Effector memory CD4-positive, alpha-beta T cell (primary cell): Measurements from ENCODE around the gene RPL10.

Experiments
- DNase-seq, 3 donors: peaks; one replicate each; pipeline ENCODE4 v3.0.0-alpha.2; 2020
- H3K27ac ChIP-seq: 2 replicates; pipeline ENCODE4 v1.7.0; 2013; ENCODE audit warnings: mild to moderate bottlenecking, low read length, moderate library complexity; ENCODE audit not compliant: insufficient read depth, poor library complexity, severe bottlenecking
- H3K27me3 ChIP-seq: replicated peaks from 2 replicates; pipeline ENCODE4 v1.7.0; 2013; ENCODE audit warnings: mild to moderate bottlenecking, low read length; ENCODE audit not compliant: insufficient read depth, control insufficient read depth, poor library complexity, severe bottlenecking
- H3K36me3 ChIP-seq: 2 replicates; pipeline ENCODE4 v1.7.0; 2013; ENCODE audit warnings: mild to moderate bottlenecking, low read length, moderate library complexity; ENCODE audit not compliant: control insufficient read depth, insufficient read depth
- H3K4me1 ChIP-seq: 2 replicates; pipeline ENCODE4 v1.7.0; 2013; ENCODE audit warnings: low read length, mild to moderate bottlenecking; ENCODE audit not compliant: control insufficient read depth, insufficient read depth, poor library complexity, severe bottlenecking
- H3K4me3 ChIP-seq: 2 replicates; pipeline ENCODE4 v1.7.0; 2013; ENCODE audit warnings: low read length, low read depth, mild to moderate bottlenecking; ENCODE audit not compliant: insufficient read depth, poor library complexity, severe bottlenecking
- H3K9me3 ChIP-seq: 2 replicates; pipeline ENCODE4 v1.7.0; 2013; ENCODE audit warnings: mild to moderate bottlenecking, low read length, moderate library complexity; ENCODE audit not compliant: control insufficient read depth

The RPL10 gene

GRCh38 chrX:154369449-154370299, 28.5 kb upstream of the RPL10 start:
- no peaks in the 10 kb centered on the region for H3K27me3 ChIP-seq
- H3K4me1 ChIP-seq, result peaks cover 36% of the 10 kb centered on the region
- H3K27ac ChIP-seq, result peak overlapping the region; percentile 97
- DNase-seq, result peak; percentile 70 to 79 (median 75)
- peak overlapping the region; percentile 77 for H3K4me3 ChIP-seq
- no peaks in the 10 kb centered on the region for H3K9me3 ChIP-seq
- peaks cover 36% of the 10 kb centered on the region for H3K36me3 ChIP-seq

DNA sequence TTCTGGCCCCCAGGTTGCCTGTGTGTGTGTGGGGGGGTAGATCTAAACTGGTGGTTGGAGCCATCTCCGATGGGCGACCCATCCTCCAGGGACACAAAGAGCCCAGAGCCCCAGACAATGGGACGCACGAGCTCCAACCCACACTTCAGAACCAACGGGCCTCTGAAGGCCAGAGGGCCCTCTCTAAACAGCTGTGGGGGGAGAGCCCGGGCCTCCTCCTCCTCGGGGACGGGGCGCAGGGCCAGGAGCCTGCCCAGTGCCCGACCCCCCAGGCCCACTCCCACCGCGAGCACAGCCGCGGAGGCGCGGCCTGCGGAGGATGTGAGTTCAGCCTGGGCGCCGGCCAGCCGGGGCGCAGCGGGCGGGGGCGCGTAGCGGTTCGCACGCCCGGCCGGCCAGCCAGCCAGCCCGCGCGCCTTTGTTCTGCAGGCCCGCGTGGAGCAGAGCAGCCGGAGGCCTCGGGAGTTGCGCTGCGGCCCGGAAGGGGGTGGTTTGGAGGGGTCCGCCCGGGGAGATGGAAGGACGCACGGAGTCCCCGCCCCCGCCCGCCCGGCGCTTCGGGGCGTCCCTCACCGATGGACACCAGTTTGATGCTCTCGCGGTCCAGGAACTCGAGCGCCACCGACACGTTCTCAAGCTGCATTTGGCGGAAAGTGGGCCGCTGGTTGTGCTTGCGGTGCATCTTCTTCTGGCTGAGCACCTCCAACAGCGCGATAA, 27.7 kb upstream of the RPL10 start:
- peak overlapping the region; percentile 97 for H3K27ac ChIP-seq
- H3K36me3 ChIP-seq, result peaks cover 28% of the 10 kb centered on the region
- DNase-seq, result no peak
- H3K27me3 ChIP-seq, result no peaks in the 10 kb centered on the region
- H3K9me3 ChIP-seq, result no peaks in the 10 kb centered on the region
- peak overlapping the region; percentile 77 for H3K4me3 ChIP-seq
- peaks cover 40% of the 10 kb centered on the region for H3K4me1 ChIP-seq

DNA sequence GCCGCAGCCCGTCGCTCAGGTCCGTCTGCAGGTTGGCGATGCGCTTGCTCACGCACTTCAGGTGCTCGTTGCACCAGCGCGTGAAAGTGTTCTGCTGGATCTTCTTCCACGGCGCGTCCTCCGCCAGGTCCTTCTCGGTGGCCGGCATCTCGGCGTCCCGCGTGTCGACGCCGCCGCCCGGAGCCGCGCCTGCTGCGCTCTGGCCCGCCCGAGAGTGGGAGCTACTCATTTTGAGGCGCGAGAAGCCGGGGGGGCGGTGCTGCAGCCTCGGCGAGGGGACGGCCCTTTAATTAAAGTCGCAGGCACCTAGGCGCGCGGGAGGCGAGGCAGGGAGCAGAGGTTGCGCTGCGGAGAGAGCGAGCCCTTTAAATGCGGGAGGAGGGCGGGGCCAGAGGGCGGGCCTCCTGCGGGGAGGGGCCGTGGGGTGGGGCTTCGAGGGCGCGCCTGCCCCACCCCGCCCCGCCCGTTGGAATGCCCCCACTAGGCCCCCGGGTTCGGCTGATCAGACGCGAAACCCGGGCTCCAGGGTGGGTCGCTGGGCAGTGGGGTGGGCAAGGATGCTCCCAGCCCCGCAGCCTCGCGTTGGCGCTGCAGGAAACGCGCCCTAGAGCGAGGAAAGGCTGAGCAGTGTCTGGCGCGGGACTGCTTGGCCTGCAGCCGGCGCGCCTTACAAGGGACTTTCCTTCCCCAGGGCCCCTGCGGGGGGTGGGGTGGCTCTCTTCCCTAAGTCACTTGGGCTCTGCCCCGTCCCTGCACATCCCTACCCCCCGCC, 27.0 kb upstream of the RPL10 start:
- Histone ChIP-seq H3K27ac (peak overlapping the region; percentile 97), H3K4me1 (peaks cover 40% of the 10 kb centered on the region), H3K27me3 (no peaks in the 10 kb centered on the region)

DNA sequence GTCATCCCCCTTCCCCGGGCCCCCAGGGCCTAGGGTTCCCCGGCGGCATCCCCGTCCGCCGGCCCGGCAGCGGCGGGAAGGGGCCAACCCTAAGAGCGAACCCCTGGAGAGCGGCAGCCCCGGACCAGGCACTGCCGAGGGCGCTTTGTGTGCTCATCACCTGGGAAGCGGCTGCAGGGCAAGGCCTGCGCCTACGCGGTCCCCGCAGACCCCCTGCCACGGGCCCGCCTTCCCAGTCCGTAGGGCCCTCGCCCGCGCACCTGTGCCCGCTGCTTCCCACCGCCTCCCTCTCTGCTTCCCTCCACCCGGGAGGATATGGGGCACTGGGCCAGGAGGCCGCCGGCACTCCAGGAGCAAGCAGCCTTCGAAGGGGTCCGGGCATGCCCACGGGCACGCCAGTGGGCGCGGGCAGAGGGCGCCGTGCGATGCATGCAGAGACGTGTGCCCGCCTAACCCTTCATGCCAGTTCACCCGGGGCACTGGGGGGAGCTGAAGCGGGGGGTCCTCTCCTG, 26.3 kb upstream of the RPL10 start:
- H3K36me3 ChIP-seq, result peaks cover 15% of the 10 kb centered on the region
- H3K4me1 ChIP-seq, result peaks cover 37% of the 10 kb centered on the region
- peak overlapping the region; percentile 77 for H3K4me3 ChIP-seq
- no peaks in the 10 kb centered on the region for H3K27me3 ChIP-seq
- H3K27ac ChIP-seq, result peak overlapping the region; percentile 97
- no peaks in the 10 kb centered on the region for H3K9me3 ChIP-seq
- DNase-seq, result no peak

More for the DNA sequence above, 27.0 kb upstream of the RPL10 start:
- peaks cover 21% of the 10 kb centered on the region for H3K36me3 ChIP-seq
- H3K9me3 ChIP-seq, result no peaks in the 10 kb centered on the region
- H3K4me3 ChIP-seq, result peak overlapping the region; percentile 77
- peak; percentile 86 to 91 (median 90) for DNase-seq

DNA sequence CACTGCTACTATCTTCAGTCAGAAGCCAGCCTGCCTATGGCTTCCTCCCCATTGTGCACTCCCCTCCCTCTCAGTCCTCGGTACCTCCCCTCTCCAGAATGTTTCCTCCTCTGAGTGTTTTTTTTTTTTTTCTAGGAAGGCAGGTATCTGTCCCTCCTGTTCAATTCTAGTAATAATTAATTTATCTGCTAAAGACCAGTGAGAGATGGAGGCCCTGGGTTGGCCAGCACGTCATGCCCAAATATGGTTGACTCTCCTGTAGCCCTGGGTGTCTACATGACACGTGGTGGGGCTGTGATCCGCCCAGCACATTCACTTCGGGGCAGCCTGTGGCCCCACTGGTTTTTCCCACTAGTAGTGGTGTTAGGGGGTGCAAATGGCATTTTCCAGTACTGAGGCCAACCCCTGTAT, 25.6 kb upstream of the RPL10 start:
- H3K9me3 ChIP-seq, result no peaks in the 10 kb centered on the region
- peak overlapping the region; percentile 97 for H3K27ac ChIP-seq
- peaks cover 30% of the 10 kb centered on the region for H3K4me1 ChIP-seq
- H3K4me3 ChIP-seq, result peak overlapping the region; percentile 77
- H3K36me3 ChIP-seq, result peaks cover 7% of the 10 kb centered on the region
- H3K27me3 ChIP-seq, result no peaks in the 10 kb centered on the region
- DNase-seq, result no peak

DNA sequence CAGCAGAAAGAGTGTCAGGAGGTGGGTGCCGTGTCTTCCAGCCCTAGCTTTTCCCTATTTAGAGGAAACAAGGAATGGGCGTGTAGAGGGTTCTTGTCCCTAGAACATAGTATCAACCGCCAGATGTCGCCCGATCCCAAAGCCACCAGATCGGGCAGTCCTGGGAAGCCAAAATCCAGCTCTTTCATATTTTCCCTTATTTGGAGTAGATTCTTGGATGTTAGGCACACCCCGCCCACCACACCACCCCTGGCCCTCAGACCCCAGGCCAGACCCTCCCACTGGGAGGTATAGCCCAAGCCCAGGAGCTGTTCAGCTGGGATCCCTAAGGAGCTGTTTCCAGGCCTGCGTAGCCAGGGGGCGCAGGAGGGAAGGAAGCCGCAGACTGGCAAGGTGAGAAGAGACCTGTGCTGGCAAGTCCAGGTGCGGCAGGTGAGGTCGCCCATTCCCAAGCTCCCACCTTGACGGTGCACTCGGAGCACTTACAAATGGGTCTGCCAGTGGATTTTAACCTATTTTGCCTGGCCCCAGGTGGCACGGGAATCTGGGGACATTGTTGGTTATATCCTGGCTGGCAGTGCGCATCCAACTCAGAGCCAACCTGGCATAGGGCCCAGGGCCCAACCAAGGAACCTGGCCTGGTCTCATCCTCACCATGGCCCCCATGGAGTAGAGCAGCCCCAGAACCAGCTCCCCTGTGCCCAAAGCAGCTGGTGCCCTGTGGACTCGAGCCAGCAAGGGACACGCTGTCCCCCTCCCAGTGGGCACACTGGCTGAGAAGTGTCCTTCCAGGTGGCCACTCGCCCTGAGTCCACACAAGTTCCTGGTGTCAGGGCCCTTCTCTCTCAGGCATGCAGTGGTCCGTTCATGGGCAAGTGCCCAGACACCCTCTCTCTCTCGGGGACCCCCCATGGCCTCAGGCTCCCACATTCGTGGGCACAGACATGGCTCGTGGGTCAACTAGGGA, 24.6 kb upstream of the RPL10 start:
- Histone ChIP-seq H3K4me3 (peak overlapping the region; percentile 22), H3K27ac (peak overlapping the region; percentile 39), H3K36me3 (no peaks in the 10 kb centered on the region), H3K9me3 (no peaks in the 10 kb centered on the region), H3K27me3 (no peaks in the 10 kb centered on the region), H3K4me1 (peaks cover 25% of the 10 kb centered on the region)
- no peak for DNase-seq

GRCh38 chrX:154374313-154375155, 23.6 kb upstream of the RPL10 start, which contains the start of gene FLNA:
Gene FLNA (minus strand): TSS chrX:154374634. CDS start chrX:154371245, 3,389 bp downstream.
- no peak for DNase-seq
- H3K36me3 ChIP-seq, result no peaks in the 10 kb centered on the region
- no peaks in the 10 kb centered on the region for H3K9me3 ChIP-seq
- peak within 1 kb of the TSS; percentile 39 for H3K27ac ChIP-seq
- H3K4me1 ChIP-seq, result peaks cover 25% of the 10 kb centered on the region
- H3K27me3 ChIP-seq, result no peaks in the 10 kb centered on the region
- peak within 1 kb of the TSS; percentile 22 for H3K4me3 ChIP-seq

GRCh38 chrX:154375156-154375504, 23.0 kb upstream of the RPL10 start:
- Histone ChIP-seq H3K36me3 (no peaks in the 10 kb centered on the region), H3K27ac (no peak overlapping the region), H3K27me3 (no peaks in the 10 kb centered on the region), H3K4me1 (peaks cover 31% of the 10 kb centered on the region), H3K4me3 (no peak overlapping the region), H3K9me3 (no peaks in the 10 kb centered on the region)
- no peak for DNase-seq
